Stimulated activated CD8-positive, alpha-beta memory T cell treated with anti-CD3 and anti-CD28 coated beads, Interleukin-12 subunit alpha, Interleukin-12 subunit beta, amount 100 ng/mL, for 24 hours (primary cell): Measurements from ENCODE around the gene MYL12B.
"Not testable (repeated sequence)": the region's sequence is repeated elsewhere in the genome, so short reads cannot be mapped to it uniquely, and the experiment has no call there.

Experiments used
- DNase-seq: peaks from one replicate; pipeline ENCODE4 v3.0.0-alpha.2; 2020; ENCODE audit errors: extremely low read depth

MYL12B gene

DNA sequence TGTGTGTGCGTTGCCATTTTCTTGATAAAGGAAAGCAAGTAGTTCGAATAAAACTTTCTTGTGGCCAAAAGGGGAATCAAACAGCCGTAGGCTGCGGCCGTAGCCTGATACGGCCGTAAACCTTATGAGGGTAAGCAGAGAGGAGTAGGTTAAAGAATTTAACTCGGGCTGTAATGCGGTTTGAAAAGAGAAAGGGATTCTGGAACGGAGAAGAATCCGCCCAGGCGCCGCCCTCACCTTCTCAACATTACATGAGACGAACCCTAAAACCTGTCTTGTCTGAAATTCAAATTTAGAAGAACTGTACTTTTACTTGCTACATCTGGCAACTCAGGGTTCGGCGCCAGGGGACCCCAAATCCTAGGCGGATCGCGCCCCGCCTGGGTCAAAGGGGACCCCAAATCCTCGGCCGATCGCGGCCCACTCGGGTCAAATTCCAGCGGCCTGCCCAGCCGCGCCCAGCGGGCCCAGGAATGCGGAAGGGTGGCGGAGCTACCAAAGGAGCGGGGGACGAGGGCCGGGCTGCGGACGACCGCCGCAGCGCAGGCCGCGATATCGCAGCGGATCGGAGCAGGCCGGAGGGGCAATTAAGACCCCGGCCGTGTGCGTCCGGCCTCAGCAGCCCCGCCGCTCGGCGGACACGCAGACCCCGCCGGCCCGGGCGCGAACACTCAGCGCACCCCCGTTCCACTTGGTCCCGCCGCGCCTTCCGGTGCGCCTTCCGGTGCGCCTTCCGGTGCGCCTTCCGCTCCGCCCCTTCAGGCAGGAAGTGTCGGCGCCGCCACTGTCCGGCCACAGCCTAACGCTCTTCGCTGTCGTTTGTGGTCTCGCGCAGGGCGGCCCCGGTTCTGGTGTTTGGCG is at the start of gene MYL12B:
TSS of gene MYL12B (plus strand) at position 761 of the 861 bp plus-strand sequence. CDS start 10,766 bp downstream, outside the sequence.
- peak; percentile 50 for DNase-seq

DNA sequence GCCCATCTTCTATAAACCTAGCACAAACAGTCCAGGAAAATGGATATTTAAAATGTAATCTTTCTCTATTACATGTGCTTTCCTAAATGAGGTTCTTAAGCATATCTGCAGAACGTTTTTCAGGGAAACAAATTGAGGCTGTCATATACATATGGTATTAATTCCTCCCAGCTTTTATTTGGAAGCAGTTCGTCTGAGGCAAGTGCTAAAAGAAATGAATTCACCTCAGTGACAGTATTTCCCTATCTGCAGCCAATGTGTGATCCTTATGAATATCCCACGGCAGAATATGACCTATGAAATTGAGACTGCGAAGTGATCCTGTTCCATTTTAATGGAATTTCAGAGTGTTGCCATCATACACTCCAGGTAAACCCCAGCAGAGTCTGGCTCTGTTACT is 49.3 kb upstream of the MYL12B start:
- DNase-seq, result no peak

GRCh38 chr18:3213300-3214059 is 48.5 kb upstream of the MYL12B start:
- DNase-seq, result no peak

DNA sequence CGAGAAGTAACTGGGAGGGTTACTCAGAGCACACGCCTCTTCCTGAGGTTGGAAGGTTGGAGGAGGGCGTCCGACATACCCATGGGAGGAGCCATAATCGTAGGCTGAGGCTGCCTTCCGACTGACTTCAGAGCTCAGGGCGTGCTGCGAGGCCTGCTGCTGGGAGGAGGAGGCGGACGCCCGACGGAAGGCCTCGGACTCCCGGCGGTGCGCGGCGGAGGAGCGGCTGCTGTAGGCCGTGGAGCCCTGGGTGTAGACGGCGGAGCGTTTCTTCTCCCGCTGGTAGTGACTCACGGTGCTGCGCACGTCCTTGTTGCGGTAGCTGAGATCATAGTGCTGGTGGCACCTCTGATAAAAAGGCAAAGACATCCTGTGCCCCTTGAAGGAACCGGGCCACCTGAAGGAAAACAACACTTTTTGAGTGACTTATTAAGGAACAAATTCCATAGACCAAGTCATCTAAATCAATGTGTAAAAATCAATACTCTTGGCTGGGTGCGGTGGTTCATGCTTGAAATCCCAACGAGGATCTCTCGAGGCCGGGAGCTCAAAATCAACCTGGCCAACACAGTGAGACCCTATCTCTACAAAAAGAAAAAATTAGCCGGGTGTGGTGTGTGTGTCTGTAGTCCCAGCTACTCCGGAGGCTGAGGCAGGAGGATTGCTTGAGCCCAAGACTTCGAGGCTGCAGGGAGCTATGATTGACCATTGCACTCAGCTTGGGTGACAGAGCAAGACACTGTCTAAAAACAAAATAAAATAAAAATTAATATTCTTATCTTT is 46.9 kb upstream of the MYL12B start:
- DNase-seq, result no peak

DNA sequence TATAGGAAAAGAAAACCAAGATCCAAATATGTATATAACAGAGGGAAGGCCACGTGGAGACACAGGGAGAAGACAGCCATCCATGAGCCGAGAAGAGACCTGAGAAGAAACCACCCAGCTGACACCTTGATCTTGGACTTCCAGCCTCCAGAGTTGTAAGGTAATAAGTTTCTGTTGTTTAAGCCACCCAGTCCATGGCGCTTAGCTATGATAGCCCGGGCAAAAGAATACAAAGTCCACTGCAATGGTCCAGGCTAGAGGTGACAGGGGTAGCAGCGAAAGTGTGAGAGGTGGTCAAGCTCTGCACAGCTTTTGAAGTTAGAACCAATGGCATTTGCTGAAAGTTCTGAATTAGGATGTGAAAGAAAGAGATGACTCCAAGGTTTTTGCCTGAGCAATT is 44.9 kb upstream of the MYL12B start:
- no peak for DNase-seq

DNA sequence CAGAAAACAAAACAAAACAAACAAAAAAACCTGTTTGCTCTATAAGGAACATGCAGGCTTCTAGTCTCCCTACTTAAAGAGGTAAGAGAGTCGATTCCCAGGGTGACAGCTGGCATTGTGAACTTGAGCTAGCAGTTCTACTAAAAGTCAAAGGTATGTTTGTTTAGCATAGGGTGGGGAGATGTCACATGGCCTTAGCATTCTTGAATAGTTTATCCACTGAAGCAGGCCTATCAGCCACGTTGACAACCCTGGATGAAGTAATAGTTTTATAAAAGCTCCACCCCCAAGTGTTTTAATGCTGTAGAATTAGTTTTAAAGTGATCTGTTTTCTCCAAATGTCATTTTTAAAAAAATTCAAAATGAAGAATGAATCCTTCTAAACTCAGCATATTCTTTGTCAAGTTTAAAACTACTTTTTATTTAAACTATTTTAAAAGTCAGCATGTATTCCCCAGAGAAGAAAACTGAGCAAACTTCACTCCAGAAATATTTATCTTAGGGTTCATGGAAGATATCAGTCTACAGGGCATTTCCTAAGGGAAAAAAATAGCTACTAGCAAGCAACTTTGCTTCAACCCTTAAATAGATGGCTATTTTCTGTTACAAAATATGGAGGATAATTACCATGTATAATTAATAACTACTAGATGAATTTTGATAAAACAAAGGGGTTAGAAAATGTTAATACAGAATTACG is 43.8 kb upstream of the MYL12B start:
- DNase-seq, result no peak

GRCh38 chr18:3218819-3219218 is 43.1 kb upstream of the MYL12B start:
- DNase-seq, result no peak

- no peak for DNase-seq
These were observed 42.7 kb upstream of the MYL12B start for GRCh38 chr18:3219241-3219630.

DNA sequence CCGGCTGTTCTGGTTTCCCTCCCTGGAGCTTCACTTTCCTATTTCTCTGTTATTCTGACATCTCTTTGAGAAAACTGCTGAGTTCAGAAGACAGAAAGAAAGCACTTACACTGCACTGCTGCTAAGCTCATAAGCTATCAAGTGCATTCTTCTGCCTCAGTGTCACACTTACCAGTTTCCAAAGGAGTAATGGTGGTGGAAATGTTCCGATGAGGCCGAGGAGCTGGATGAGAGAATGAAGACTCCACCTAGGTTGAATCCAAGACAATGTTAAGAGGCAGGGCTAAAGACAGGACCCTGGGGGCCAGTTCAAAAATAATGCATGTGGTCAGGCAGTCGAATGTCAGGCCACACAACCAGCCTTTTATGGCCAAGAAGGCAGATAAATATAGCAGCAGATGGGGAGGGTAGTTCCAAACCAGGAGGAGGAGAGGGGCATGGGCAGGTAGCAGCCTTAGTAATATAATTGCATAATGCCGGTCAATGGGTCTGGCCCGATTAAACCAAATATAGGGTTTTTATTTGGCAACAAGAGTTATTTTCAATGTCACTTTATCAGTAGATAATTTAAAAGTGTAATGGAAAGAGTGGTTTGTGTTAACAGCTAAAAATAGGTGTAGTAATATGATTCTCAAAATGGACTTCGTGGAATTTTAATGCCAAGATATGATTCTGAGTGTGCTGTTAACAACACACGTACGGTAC is 42.1 kb upstream of the MYL12B start, which contains the start of gene MYOM1:
TSS of gene MYOM1 (minus strand) at position 338 of the 705 bp plus-strand sequence. CDS start 4,745 bp downstream, outside the sequence.
- DNase-seq, result no peak

- not testable (repeated sequence) for DNase-seq
These were observed 41.1 kb upstream of the MYL12B start for GRCh38 chr18:3220868-3221267.

GRCh38 chr18:3221496-3221895 is 40.4 kb upstream of the MYL12B start:
- no peak for DNase-seq

- no peak for DNase-seq
These were observed 38.6 kb upstream of the MYL12B start for GRCh38 chr18:3223356-3223755.

GRCh38 chr18:3224223-3224622 is 37.7 kb upstream of the MYL12B start:
- no peak for DNase-seq

- DNase-seq, result no peak
These were observed 36.3 kb upstream of the MYL12B start for GRCh38 chr18:3225588-3225987.

DNA sequence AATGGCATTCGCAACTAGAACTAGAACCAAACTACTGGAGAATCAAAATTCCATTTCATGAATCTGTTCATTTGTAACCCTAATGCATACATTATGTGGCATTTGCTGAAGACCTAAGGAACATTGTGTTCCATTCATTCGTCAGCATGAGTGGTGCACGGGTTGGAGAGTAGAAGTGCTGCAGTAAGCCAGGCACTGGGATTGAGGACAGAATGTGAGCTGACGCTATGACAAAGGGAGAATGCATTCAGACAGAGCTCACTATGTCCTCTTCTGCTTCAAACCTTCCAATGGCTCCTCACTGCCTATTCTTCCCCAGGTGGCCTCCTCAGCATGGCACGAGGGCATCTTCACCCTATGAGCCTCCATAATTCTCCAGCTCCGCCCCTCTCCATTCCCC is 35.9 kb upstream of the MYL12B start:
- DNase-seq, result no peak

- no peak for DNase-seq
These were observed 31.3 kb upstream of the MYL12B start for GRCh38 chr18:3230401-3231334.

- DNase-seq, result no peak
These were observed 28.9 kb upstream of the MYL12B start for GRCh38 chr18:3233004-3233403.

- no peak for DNase-seq
These were observed 28.3 kb upstream of the MYL12B start for GRCh38 chr18:3233433-3234168.

- DNase-seq, result no peak
These were observed 27.5 kb upstream of the MYL12B start for GRCh38 chr18:3234457-3234856.
